ENCODE results near the gene HMGXB4.

DNA sequence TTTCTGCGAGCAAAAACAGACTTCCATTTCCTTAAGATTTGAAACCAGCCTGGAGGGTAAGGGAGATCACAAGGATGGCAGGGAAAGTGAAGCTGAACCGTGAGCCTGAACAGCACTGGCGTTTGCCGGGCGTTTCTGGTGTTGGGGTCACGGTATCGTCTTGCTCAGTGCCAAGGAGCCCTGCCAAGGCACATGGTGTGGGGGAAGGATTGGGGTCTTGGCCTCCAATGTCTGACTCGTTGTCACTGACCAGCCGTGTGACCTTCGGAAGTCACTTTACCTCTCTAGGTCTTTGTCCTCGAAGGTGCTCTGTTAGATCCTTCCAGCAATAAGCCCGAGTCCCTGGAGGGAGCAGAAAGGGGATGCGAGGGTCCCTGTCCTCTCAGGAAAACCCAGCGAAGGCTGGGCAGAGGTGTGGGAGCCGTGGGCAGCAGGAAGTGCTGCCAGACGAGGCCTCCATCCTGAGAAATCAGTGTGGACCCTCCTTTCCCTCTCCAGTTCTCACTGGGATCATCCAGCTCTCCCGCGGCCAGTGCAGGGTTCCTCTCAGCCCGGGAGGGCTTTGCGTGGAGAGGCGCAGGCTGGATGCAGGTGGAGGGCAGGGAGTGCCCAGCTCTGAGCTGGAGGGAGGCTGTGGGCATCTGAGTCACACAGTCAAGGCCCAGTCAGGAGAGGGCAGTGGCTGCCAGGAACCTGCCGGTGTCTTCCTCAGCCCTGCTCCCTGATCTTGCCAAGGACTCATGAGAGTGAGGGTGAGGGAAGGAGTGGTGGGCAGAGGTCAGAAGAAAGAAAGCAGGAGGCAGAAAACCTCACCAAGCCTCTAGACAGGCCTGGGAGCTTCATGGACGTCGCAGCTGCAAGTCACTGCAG lies 61.3 kb downstream of the HMGXB4 start:
- TF ChIP-seq, protein P1, sequence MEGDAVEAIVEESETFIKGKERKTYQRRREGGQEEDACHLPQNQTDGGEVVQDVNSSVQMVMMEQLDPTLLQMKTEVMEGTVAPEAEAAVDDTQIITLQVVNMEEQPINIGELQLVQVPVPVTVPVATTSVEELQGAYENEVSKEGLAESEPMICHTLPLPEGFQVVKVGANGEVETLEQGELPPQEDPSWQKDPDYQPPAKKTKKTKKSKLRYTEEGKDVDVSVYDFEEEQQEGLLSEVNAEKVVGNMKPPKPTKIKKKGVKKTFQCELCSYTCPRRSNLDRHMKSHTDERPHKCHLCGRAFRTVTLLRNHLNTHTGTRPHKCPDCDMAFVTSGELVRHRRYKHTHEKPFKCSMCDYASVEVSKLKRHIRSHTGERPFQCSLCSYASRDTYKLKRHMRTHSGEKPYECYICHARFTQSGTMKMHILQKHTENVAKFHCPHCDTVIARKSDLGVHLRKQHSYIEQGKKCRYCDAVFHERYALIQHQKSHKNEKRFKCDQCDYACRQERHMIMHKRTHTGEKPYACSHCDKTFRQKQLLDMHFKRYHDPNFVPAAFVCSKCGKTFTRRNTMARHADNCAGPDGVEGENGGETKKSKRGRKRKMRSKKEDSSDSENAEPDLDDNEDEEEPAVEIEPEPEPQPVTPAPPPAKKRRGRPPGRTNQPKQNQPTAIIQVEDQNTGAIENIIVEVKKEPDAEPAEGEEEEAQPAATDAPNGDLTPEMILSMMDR (IDR thresholded peaks at IDR 0.05; ENCODE audit: control extremely low read depth in 1 of 3, insufficient read depth in 1 of 3, low read depth in 1 of 3, low read length in 3 of 3) = no peak
- TF ChIP-seq EZH2 (IDR thresholded peaks at IDR 0.05; ENCODE audit: low read depth, low read length, severe bottlenecking) = no peak
- TF ChIP-seq SUZ12 (IDR thresholded peaks at IDR 0.05; ENCODE audit: low read length) = no peak
- no peak for TF ChIP-seq TBP (IDR thresholded peaks at IDR 0.05; ENCODE audit: low read depth, low read length)
- TF ChIP-seq POLR2AphosphoS5 (IDR thresholded peaks at IDR 0.05; ENCODE audit: low read depth, low read length) = no peak
- no peak for TF ChIP-seq SP2 (IDR thresholded peaks at IDR 0.05; ENCODE audit: low read length)
- no peak for TF ChIP-seq TAF1 (IDR thresholded peaks at IDR 0.05; ENCODE audit: low read depth, low read length)
- no peak for TF ChIP-seq POLR2A (IDR thresholded peaks at IDR 0.05; ENCODE audit: control extremely low read depth in 1 of 2, low read depth in 2 of 2, low read length in 2 of 2)
- TF ChIP-seq ZNF274 (IDR thresholded peaks at IDR 0.05; ENCODE audit: borderline replicate concordance, extremely low read depth, low read length) = no peak
- TF ChIP-seq RNF2 (IDR thresholded peaks at IDR 0.05; ENCODE audit: borderline replicate concordance, low read depth, low read length, missing control alignments, poor library complexity, severe bottlenecking) = no peak

Measured in H1 (cell line).